ENCODE measurements around the gene PAK6.

Gene PAK6

GRCh38 chr15:40241269-40242212 is 2.7 kb downstream of the PAK6 start:
- no peak for DNase-seq (ENCODE audit: low read depth in 2 of 2)

DNA sequence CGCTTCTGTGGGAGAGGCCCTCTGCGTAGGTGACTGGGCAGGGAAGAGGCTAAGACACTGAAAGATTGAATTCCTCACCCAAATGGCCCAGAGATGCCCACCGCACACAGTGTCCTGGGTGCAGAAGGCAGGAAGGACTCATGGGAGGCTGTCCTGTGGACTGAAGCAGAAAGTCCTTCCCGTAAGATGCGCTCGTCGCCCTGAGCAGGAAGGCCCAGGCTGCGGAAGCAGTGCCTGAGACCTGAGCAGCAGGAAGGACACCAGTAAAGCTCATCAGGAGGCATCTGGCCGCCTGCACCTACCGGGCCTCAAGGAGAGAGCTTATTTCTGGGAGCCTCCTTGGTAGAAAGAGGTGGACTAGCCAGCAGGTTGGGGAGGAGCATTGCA is 3.3 kb downstream of the PAK6 start:
- no peak for DNase-seq (ENCODE audit: low read depth in 2 of 2)

DNA sequence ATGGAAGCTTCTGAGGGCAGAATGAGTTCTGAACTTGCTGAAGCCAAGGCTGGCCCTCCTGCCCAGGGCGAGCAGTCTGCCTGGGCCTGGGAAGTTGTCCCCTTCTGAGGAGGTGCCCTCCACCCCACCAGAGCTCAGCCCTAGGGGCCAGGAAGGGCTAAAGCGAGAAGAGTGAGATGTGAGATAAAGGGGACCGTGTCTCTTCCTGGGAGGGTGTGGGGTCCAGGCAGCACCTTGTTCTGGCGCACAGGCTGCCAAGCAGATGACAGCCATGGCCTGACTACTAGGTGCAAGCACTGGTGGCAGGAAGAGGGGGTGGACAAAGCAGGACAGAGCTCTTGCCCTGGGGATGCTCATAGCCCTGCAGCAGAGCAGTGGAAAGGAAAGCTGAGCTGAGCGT is 3.7 kb downstream of the PAK6 start:
- DNase-seq (ENCODE audit: low read depth in 2 of 2) = no peak

DNA sequence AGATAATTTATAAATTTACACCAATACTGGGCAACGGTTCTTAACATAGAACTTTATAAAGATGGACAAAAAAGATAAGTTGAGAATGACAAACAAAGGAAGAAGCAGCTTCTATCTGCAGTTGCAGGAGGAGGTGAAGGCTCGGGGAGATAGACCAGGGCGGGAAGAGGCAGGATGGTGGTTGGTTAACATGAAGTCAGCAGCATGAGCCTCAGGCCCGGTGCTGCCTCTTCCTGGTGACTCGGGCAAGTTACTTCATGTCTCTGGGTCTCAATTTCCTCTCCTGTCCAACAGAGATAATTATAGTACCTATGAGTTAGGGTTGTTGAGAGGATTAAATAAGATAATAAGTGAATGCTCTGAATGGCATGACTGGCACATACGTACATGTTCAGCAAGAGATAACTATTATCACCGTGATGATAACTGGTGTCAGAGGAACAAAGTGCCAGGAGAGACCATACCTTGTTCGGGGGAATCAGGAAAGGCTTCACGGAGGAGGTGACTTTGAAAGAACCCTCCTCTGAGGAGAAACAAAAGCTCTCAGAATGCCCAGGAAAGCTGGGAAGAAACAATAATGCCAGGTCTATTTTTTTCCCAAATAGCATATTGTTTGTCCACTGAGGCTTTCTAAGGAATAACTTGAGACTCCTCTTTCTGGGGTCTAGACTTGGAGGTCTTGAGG is 4.4 kb downstream of the PAK6 start:
- no peak for DNase-seq (ENCODE audit: low read depth in 2 of 2)

- no peak for DNase-seq (ENCODE audit: low read depth in 2 of 2)
These were observed 6.2 kb downstream of the PAK6 start for GRCh38 chr15:40244961-40245523.

DNA sequence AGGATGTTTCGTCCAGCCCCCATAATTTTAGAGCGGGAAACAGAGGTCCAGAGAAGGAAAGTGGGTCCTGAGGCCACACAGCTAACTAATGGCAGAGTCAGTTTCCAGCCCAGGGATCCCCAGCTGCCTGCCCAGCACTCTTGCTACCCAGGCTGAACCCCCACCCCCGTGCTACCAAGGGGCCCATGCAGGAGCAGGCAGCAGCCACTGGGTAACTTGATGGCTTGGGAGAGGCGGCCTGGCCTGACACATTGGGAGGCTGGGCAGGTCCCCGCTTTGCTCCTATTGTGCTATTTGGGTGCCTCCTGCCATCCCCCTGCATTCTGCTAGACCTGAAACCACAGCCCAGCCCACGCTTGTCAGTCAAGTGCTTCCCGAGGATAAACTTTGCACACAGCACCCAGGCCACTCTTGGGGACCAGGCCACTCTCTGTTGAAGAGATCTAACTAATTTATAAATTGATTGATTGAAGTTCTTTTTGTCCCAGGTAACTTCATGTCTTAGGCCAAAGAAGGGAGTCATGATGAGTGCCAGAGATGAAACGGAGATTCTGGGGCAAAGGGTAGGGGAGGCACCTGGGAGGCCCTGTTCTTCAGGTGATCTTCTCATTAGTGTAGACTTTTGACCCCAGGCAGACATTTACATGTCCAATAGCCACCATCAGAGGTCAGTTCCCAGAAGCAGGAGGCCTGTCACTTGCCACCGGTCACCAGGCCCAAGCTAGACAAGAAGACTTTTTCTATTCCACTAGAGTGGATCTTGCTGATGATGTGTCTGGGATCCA is 7.0 kb downstream of the PAK6 start:
- DNase-seq (ENCODE audit: low read depth in 2 of 2) = no peak

DNA sequence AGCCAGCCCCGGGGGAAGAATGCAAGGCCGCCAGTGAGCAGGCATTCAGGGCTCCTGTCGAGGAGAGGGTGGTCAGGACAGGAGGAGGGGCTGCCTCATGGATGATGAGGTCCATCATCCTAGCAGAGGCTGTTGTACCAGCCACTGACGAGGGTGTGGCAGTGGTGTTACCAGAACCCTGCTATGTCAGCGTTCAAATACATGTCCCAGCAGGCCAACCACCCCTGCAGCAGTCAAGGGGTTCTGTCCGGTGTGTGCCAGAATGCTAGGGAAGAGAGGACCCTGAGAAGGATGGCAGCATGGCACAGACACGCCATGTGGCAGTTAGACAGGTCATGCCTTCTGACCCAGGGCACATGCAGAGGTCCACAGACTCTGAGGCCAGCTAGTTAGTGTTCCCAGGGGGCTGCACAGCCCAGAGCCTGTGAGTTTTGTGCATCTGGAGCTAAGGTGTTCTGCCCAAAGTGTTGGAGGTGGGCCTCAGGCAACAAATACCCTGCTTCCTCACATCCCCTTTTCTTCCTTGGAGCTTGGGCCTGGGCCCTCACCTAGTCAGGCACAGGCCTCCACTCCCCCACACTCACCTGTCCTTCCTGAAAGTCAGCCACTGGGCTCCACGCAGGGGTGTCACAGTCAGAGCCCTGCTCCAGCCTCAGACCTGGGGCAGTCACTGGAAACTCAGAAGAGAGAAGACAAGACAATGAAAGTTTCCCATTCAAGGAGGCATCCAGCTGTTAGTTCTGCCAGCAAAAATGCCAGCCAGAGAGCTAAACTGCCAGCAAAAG is 7.8 kb downstream of the PAK6 start:
- no peak for DNase-seq (ENCODE audit: low read depth in 2 of 2)

- no peak for DNase-seq (ENCODE audit: low read depth in 2 of 2)
These were observed 8.6 kb downstream of the PAK6 start for GRCh38 chr15:40247406-40247971.

DNA sequence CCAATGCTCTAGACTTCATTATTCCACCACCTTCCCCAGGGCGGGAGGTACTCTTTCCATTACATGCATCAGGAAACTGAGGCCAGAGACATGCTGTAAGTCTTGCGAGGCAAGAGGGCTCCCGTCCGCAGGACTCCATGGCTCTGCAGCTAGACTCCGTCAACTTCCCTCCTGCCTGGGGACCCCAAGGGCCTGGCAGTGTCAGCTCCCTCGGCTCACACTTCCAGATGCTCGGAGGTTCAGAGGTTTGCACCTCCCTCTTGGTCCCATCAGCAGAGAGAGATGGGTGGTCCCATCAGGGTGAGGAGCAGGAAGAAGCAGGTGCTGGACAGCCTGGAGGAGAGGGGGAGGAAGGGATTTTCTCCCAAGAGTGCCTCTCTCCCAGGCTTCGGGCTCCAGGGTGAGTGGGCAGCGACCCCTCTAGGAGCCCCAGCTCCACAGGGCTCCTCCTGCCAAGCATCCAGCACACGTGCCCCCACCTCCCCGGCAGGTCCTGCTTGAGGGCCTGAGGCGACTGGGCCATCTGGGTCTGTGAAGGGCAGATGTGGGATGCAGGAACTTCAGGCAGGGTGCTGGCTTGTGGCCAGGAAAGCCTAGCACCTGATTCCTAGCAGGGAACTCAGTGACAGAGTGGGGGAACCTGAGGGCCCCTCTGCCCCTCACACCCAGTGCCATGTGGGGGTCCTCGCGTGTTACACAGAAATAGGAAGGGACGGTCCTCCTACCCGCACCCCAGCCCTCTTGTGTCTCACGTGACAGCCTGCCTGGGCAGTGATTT is 9.3 kb downstream of the PAK6 start:
- DNase-seq (ENCODE audit: low read depth in 2 of 2) = no peak

DNA sequence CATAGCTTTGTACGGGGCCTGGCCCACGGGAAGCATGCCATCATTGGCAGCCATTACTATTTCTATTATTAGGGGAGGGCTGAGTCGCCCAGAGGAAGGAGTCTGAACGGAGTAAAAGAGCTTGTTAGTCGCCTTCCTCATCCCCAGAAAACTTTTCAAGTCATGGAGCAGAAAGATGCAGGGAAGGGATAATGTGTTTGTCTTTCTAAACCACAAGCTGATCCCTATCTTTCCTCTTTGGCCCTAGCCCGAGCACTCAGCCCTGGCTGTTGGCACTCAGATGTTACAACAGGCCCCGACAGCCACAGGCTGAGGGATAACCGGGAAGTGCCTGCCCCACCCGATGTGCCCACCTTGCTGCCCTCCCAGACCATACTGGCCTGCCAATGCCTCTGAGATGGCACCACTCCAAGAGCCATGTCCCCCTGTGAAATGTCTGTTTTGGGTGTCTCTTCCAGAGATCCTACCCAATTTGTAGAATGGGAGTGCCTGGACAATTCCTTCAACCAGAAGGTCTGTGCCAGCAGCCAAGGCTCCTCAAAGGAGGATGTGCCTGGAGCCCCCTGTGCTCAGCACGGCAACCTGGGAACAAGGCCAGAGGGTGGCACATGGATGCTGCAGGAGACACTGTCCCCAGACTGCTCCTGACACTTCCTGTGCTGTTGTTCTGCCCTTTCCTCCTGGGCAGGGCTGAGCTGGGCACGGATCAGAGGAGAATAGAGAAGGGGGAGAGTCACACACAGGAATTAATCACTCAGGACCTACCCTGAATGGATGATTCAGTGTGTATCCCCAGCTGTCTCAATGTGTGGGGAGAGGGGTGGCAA is 10.8 kb downstream of the PAK6 start:
- no peak for DNase-seq (ENCODE audit: low read depth in 2 of 2)

- DNase-seq (ENCODE audit: low read depth in 2 of 2) = no peak
These were observed 11.4 kb downstream of the PAK6 start for GRCh38 chr15:40250304-40250656.

GRCh38 chr15:40250771-40251483 is 12.1 kb downstream of the PAK6 start:
- DNase-seq (ENCODE audit: low read depth in 2 of 2) = no peak

DNA sequence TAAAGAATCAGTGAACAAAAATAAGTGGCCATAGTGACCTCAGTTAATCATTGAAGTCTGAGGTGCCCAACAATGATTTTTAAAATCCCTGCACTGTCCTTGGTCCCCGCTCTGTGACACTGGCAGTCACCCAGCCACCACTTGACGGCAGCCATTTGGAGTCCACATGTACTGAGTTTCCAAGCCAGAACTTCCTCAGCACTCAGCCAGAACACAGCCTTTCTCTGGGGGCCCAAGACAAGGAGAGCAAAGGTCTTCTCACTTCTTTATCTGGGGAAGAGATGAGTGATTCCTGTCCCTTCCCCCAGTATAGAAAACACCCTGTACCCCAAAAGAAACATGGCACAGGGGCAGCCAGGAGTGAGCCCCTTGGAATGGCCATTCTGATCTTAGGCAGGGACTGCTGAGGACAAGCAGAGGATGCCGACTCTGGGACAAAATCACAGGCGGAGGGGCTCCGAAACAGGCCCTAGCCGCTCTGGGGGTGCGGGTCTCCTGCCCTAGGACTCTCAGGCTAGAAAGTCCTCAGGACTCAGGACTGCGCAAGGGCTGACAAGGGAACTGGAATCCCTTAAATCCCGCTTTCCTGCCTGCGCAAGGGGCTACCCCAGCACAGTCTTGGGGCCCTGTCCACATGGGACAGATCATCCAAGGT is 12.8 kb downstream of the PAK6 start:
- no peak for DNase-seq (ENCODE audit: low read depth in 2 of 2)

DNA sequence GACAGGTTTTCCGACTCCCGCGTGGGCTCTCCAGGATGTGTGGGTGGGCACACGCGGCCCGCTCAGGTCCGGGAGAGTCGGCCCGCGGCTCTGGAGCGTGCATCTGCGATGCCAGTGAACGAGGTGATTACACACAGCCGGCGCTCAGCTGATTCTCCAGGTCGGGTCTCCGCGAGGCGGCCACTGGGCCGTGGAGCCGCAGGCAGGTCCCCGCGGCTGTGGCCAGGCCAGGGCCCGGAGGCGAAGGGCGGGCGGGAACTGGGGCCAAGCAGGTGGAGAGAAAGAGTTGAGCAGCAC is 13.2 kb downstream of the PAK6 start:
- no peak for DNase-seq (ENCODE audit: low read depth in 2 of 2)

- DNase-seq (ENCODE audit: low read depth in 2 of 2) = no peak
These were observed 13.7 kb downstream of the PAK6 start for GRCh38 chr15:40252438-40253166.

DNA sequence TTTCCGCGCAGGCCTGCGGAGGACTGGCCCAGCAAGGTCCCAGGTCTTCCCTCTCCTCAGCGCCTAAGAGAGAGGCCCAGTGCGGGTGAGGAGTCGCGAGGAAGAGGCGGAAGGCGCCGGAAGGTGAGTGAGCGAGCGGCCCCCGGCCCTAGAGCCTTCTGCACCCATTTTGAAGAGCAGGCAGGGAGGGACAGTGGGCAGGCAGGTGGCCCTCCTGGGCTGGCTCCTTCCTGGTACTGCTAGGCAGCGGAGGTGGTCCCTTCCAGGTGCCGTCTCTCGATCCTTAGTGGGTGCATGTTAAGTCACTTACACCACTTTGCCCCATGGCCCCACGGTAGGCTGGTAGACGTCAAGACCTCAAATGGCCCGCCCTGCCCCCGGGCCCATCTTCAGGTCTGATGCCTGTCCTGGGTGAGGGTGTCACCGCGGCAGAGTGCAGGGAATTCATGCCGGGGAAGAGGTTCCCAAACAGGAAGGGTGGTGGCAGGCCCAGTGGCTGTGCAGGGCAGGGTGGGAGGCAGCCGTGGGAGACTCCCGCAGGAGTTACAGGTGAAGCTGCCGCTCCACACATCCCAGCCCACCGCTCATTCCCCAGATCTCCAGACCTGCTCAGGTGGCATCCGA is 14.4 kb downstream of the PAK6 start:
- DNase-seq (ENCODE audit: low read depth in 2 of 2) = no peak

- no peak for DNase-seq (ENCODE audit: low read depth in 2 of 2)
These were observed 15.6 kb downstream of the PAK6 start for GRCh38 chr15:40254452-40254851.

Measured in stimulated activated CD4-positive, alpha-beta T cell treated with anti-CD3 and anti-CD28 coated beads, Interleukin-15, amount 100 ng/mL, for 48 hours (primary cell).